Caco-2 (cell line): ENCODE results near the gene ASB13. TPM values are rescaled to one million over a fixed set of nuclear protein-coding genes. Genes with fewer than 3 reads are reported as not detected.

Experiments used
- BruUV-seq: library from RNA; stranded (reverse); fragments of 400-500 nt; replicated peaks from 2 replicates; lab custom pipeline; 2021; lab: Mats Ljungman, UMichigan
- CTCF ChIA-PET: fragments of 300-600 bp; sonication (Branson Sonifier 250); formaldehyde crosslinking; loops from one replicate; lab custom pipeline; 2022; ENCODE audit warnings: antibody characterized with exemption; lab: Charles Lee
- POLR2A ChIA-PET: fragments of 300-600 bp; sonication (Branson Sonifier 250); formaldehyde crosslinking; loops from one replicate; lab custom pipeline; 2022; ENCODE audit warnings: antibody characterized with exemption; lab: Charles Lee
- DNase-seq, 2 experiments: peaks; one replicate each; pipeline versions ENCODE4 v3.0.0 to v3.0.0-alpha.2; 2020 to 2022
- H3K27me3 ChIP-seq: replicated peaks from 2 replicates; pipeline ENCODE4 v1.6.0; 2011; ENCODE audit warnings: low read length; ENCODE audit not compliant: control insufficient read depth, insufficient read depth
- H3K36me3 ChIP-seq: 2 replicates; pipeline ENCODE4 v1.5.1; 2011; ENCODE audit warnings: low read length; ENCODE audit not compliant: control insufficient read depth, insufficient read depth
- H3K4me1 ChIP-seq: fragments of 250-450 bp; sonication (Bioruptor Pico); 2 replicates; pipeline ENCODE4 v1.5.1; 2020; ENCODE audit warnings: mild to moderate bottlenecking
- H3K4me3 ChIP-seq: 2 replicates; pipeline ENCODE4 v1.5.1; 2011; ENCODE audit warnings: low read depth, mild to moderate bottlenecking, control low read depth, low read length
- H3K9me3 ChIP-seq: fragments of 250-450 bp; sonication (Bioruptor Pico); 2 replicates; pipeline ENCODE4 v1.5.1; 2020; ENCODE audit warnings: mild to moderate bottlenecking, moderate library complexity
- H3K27ac Mint-ChIP-seq: one replicate; pipeline ENCODE4 v1.8.0; 2022; ENCODE audit warnings: mixed read lengths; ENCODE audit not compliant: unreplicated experiment
- H3K27me3 Mint-ChIP-seq: one replicate; pipeline ENCODE4 v1.8.0; 2022; ENCODE audit warnings: mixed read lengths; ENCODE audit not compliant: insufficient read depth, unreplicated experiment
- H3K36me3 Mint-ChIP-seq: one replicate; pipeline ENCODE4 v1.8.0; 2022; ENCODE audit warnings: mild to moderate bottlenecking, mixed read lengths; ENCODE audit not compliant: insufficient read depth, unreplicated experiment
- H3K4me1 Mint-ChIP-seq: one replicate; pipeline ENCODE4 v1.8.0; 2022; ENCODE audit warnings: low read depth, mixed read lengths; ENCODE audit not compliant: unreplicated experiment
- H3K4me3 Mint-ChIP-seq: one replicate; pipeline ENCODE4 v1.8.0; 2022; ENCODE audit warnings: mild to moderate bottlenecking, moderate library complexity, mixed read lengths; ENCODE audit not compliant: unreplicated experiment
- H3K9me3 Mint-ChIP-seq: one replicate; pipeline ENCODE4 v1.8.0; 2022; ENCODE audit warnings: mixed read lengths; ENCODE audit not compliant: unreplicated experiment
- CTCF ChIP-seq, 2 experiments: fragments of 200-600 bp in 1 of 2; IDR thresholded peaks; 1 replicate in 1 of 2; 2 replicates in 1 of 2; pipeline versions ENCODE4 v1.5.1 to v1.8.0; 2011 to 2022; ENCODE audit warnings: antibody characterized with exemption in 1 of 2, control low read depth in 1 of 2, inconsistent platforms in 1 of 2, low read depth in 1 of 2, low read length in 1 of 2, mild to moderate bottlenecking in 1 of 2, moderate library complexity in 1 of 2; ENCODE audit not compliant: insufficient read depth in 1 of 2, severe bottlenecking in 1 of 2, unreplicated experiment in 1 of 2
- intact Hi-C: fragments of 100-400 bp; cut with micrococcal nuclease; formaldehyde crosslinking; loops from one replicate; pipeline ENCODE4 v1.10.0; 2022; ENCODE audit not compliant: unreplicated experiment
- total RNA-seq: library from RNA; stranded (reverse); gene quantifications from 2 replicates; pipeline ENCODE4 v1.2.3, GENCODE V29; 2022

ASB13 gene
- total RNA-seq, 1 experiment from 2014 or later, result 44.8 TPM

GRCh38 chr10:5678397-5679036 is 12.1 kb upstream of the ASB13 start:
- Histone ChIP-seq H3K9me3 (peaks cover 8% of the 10 kb centered on the region), H3K4me3 (no peak overlapping the region), H3K4me1 (no peaks in the 10 kb centered on the region), H3K27me3 (no peaks in the 10 kb centered on the region), H3K36me3 (no peaks in the 10 kb centered on the region)
- POLR2A ChIA-PET, result no interaction called here
- Mint-ChIP-seq H3K4me3 (no peak overlapping the region), H3K4me1 (peaks cover 5% of the 10 kb centered on the region), H3K27ac (no peak overlapping the region), H3K27me3 (no peaks in the 10 kb centered on the region), H3K9me3 (no peaks in the 10 kb centered on the region), H3K36me3 (no peaks in the 10 kb centered on the region)
- intact Hi-C loops, result no loop called here
- no peak for DNase-seq
- CTCF ChIA-PET, result no interaction called here
- no peak for TF ChIP-seq CTCF (IDR thresholded peaks at IDR 0.05; ENCODE audit: insufficient read depth in 1 of 2, low read depth in 1 of 2, low read length in 1 of 2, severe bottlenecking in 1 of 2, unreplicated experiment in 1 of 2)
- no TSS peak for BruUV-seq

- Mint-ChIP-seq H3K4me3 (no peak overlapping the region), H3K9me3 (no peaks in the 10 kb centered on the region), H3K4me1 (peaks cover under 1% of the 10 kb centered on the region), H3K27ac (no peak overlapping the region), H3K27me3 (no peaks in the 10 kb centered on the region), H3K36me3 (no peaks in the 10 kb centered on the region)
- Histone ChIP-seq H3K4me1 (peaks cover 13% of the 10 kb centered on the region), H3K4me3 (no peak overlapping the region), H3K36me3 (no peaks in the 10 kb centered on the region), H3K27me3 (no peaks in the 10 kb centered on the region), H3K9me3 (peaks cover 11% of the 10 kb centered on the region)
- BruUV-seq, result no TSS peak
- intact Hi-C loops, result no loop called here
- DNase-seq, result no peak
- ChIA-PET CTCF (interaction anchor here (0.6 kb wide), 1 partner anchor 48 kb away, joined by 3 read pairs; no protein-coding TSS in a partner anchor), POLR2A (no interaction called here)
- no peak for TF ChIP-seq CTCF (IDR thresholded peaks at IDR 0.05; ENCODE audit: insufficient read depth in 1 of 2, low read depth in 1 of 2, low read length in 1 of 2, severe bottlenecking in 1 of 2, unreplicated experiment in 1 of 2)
These were observed 4.4 kb upstream of the ASB13 start for GRCh38 chr10:5670662-5671375.

- CTCF ChIA-PET, result no interaction called here
These were observed 3.2 kb upstream of the ASB13 start for GRCh38 chr10:5669604-5670003.

More at GRCh38 chr10:5669604-5670003, 3.2 kb upstream of the ASB13 start:
- Histone ChIP-seq H3K27me3 (no peaks in the 10 kb centered on the region), H3K4me1 (peaks cover 21% of the 10 kb centered on the region), H3K4me3 (no peak overlapping the region), H3K36me3 (no peaks in the 10 kb centered on the region), H3K9me3 (peaks cover 10% of the 10 kb centered on the region)
- peaks cover 6% of the 10 kb centered on the region for H3K4me1 Mint-ChIP-seq
- intact Hi-C loops, result no loop called here
- BruUV-seq, result no TSS peak
- no peak overlapping the region for H3K27ac Mint-ChIP-seq
- H3K27me3 Mint-ChIP-seq, result no peaks in the 10 kb centered on the region
- DNase-seq, result no peak
- no peaks in the 10 kb centered on the region for H3K9me3 Mint-ChIP-seq
- H3K4me3 Mint-ChIP-seq, result no peak overlapping the region
- no peaks in the 10 kb centered on the region for H3K36me3 Mint-ChIP-seq
- POLR2A ChIA-PET, result interaction anchor here (0.7 kb wide), 1 partner anchor 223 kb away, joined by 5 read pairs; no protein-coding TSS in a partner anchor
- TF ChIP-seq CTCF (IDR thresholded peaks at IDR 0.05; ENCODE audit: insufficient read depth in 1 of 2, low read depth in 1 of 2, low read length in 1 of 2, severe bottlenecking in 1 of 2, unreplicated experiment in 1 of 2), result no peak
